ENCODE measurements around the gene LPAR2. TPM values are rescaled to one million over a fixed set of nuclear protein-coding genes. Genes with fewer than 3 reads are reported as not detected.

LPAR2 gene
- total and polyA plus RNA-seq, 10 of the 15 experiments (the other 5 are each of a cell fraction or from before 2014, with no cell fraction given), result 0.98 to 23.8 (median 10.2) TPM

- TF ChIP-seq MAX (IDR thresholded peaks at IDR 0.05; ENCODE audit: low read depth, low read length), result no peak
- TF ChIP-seq POLR2AphosphoS5 (IDR thresholded peaks at IDR 0.05; ENCODE audit: low read length), result peak; percentile 87
- peak; percentile 47 for TF ChIP-seq BCL3 (IDR thresholded peaks at IDR 0.05; ENCODE audit: borderline replicate concordance, insufficient read depth, low read depth, low read length, poor library complexity, severe bottlenecking)
- TF ChIP-seq NFXL1 (IDR thresholded peaks at IDR 0.05; ENCODE audit: borderline replicate concordance), result no peak
- TF ChIP-seq CEBPB (IDR thresholded peaks at IDR 0.05; ENCODE audit: borderline replicate concordance in 1 of 2, low read depth in 2 of 2, low read length in 2 of 2), result no peak
- peak; percentile 30; the same call in 1 of the 2 replicates for TF ChIP-seq CBFB (IDR thresholded peaks at IDR 0.05; ENCODE audit: low read depth)
- TF ChIP-seq ZNF687 (IDR thresholded peaks at IDR 0.05), result 0 out of 2 replicates have a peak, but pooled peaks have one; percentile 8
- no peak for TF ChIP-seq RAD21 (IDR thresholded peaks at IDR 0.05; ENCODE audit: insufficient read depth, low read depth, low read length)
- TF ChIP-seq ATF7 (IDR thresholded peaks at IDR 0.05; ENCODE audit: low read depth), result peak; percentile 95
- peak; percentile 92 for TF ChIP-seq GABPA (IDR thresholded peaks at IDR 0.05; ENCODE audit: low read depth)
- no peak for TF ChIP-seq USF1 (IDR thresholded peaks at IDR 0.05; ENCODE audit: borderline replicate concordance, extremely low read length, insufficient read depth, low read depth, low read length)
- peak; percentile 53; the same call in 1 of the 2 replicates for TF ChIP-seq PAX5 (IDR thresholded peaks at IDR 0.05; ENCODE audit: borderline replicate concordance, low read depth, low read length)
- no peak for TF ChIP-seq STAT1 (conservative IDR thresholded peaks at IDR 0.05)
- no peak for TF ChIP-seq USF2 (IDR thresholded peaks at IDR 0.05; ENCODE audit: borderline replicate concordance, low read depth, low read length)
- no peak for TF ChIP-seq CUX1 (IDR thresholded peaks at IDR 0.05; ENCODE audit: insufficient replicate concordance, low read depth, low read length)
Measured at GRCh38 chr19:19668230-19669012, 40.4 kb upstream of the LPAR2 start, which contains the start of gene ZNF101 (continued).

Data from GM12878 (cell line).